ENCODE data around the gene CLSTN2. TPM values are rescaled to one million over a fixed set of nuclear protein-coding genes. Genes with fewer than 3 reads are reported as not detected.

Gene CLSTN2
- total RNA-seq, 1 donor from 2014 or later = 80.9 TPM

GRCh38 chr3:140148824-140149390 lies 213.9 kb downstream of the CLSTN2 start:
- no peak for TF ChIP-seq CTCF (IDR thresholded peaks at IDR 0.05; ENCODE audit: insufficient read depth, low read depth, low read length)
- no peak for TF ChIP-seq EZH2 (IDR thresholded peaks at IDR 0.05; ENCODE audit: insufficient read depth, low read length)
- Histone ChIP-seq H2AFZ (ENCODE audit: low read depth, low read length) (no peak overlapping the region), H3K27ac (ENCODE audit: low read depth, low read length) (no peak overlapping the region), H3K9ac (ENCODE audit: low read length) (no peak overlapping the region), H3K9me3 (ENCODE audit: insufficient read depth, low read depth, low read length) (no peaks in the 10 kb centered on the region), H3K4me1 (ENCODE audit: insufficient read depth, low read length) (no peaks in the 10 kb centered on the region), H3K4me3 (ENCODE audit: insufficient read depth, low read depth, low read length) (no peak overlapping the region), H4K20me1 (ENCODE audit: insufficient read depth, low read length) (no peaks in the 10 kb centered on the region), H3K27me3 (ENCODE audit: insufficient read depth, low read length) (no peaks in the 10 kb centered on the region), H3K79me2 (ENCODE audit: insufficient read depth, low read length) (no peaks in the 10 kb centered on the region), H3K36me3 (ENCODE audit: insufficient read depth, low read length) (no peaks in the 10 kb centered on the region), H3K4me2 (ENCODE audit: low read length) (no peak overlapping the region)
- H3K36me3 Mint-ChIP-seq (ENCODE audit: low read depth, unreplicated experiment) = peaks cover 9% of the 10 kb centered on the region
- H3K4me1 Mint-ChIP-seq (ENCODE audit: low read depth, unreplicated experiment) = peaks cover 6% of the 10 kb centered on the region
- FAIRE-seq = no peak
- H3K4me3 Mint-ChIP-seq (ENCODE audit: unreplicated experiment) = no peak overlapping the region
- no peak overlapping the region for H3K27ac Mint-ChIP-seq (ENCODE audit: unreplicated experiment)
- H3K27me3 Mint-ChIP-seq (ENCODE audit: low read depth, unreplicated experiment) = no peaks in the 10 kb centered on the region
- H3K9me3 Mint-ChIP-seq (ENCODE audit: unreplicated experiment) = no peaks in the 10 kb centered on the region
- DNase-seq (ENCODE audit: low read depth) = no peak

GRCh38 chr3:140151321-140151720 lies 216.3 kb downstream of the CLSTN2 start:
- H3K4me3 Mint-ChIP-seq (ENCODE audit: unreplicated experiment) = no peak overlapping the region
- H3K4me1 Mint-ChIP-seq (ENCODE audit: low read depth, unreplicated experiment) = no peaks in the 10 kb centered on the region
- DNase-seq (ENCODE audit: low read depth) = no peak
- no peaks in the 10 kb centered on the region for H3K27me3 Mint-ChIP-seq (ENCODE audit: low read depth, unreplicated experiment)
- H4K20me1 ChIP-seq (ENCODE audit: insufficient read depth, low read length) = no peaks in the 10 kb centered on the region
- no peak overlapping the region for H3K27ac Mint-ChIP-seq (ENCODE audit: unreplicated experiment)
- H3K36me3 Mint-ChIP-seq (ENCODE audit: low read depth, unreplicated experiment) = peaks cover 9% of the 10 kb centered on the region
- no peak overlapping the region for H3K27ac ChIP-seq (ENCODE audit: low read depth, low read length)
- H3K9me3 ChIP-seq (ENCODE audit: insufficient read depth, low read depth, low read length) = no peaks in the 10 kb centered on the region
- H3K79me2 ChIP-seq (ENCODE audit: insufficient read depth, low read length) = no peaks in the 10 kb centered on the region
- H3K4me1 ChIP-seq (ENCODE audit: insufficient read depth, low read length) = no peaks in the 10 kb centered on the region
- no peak overlapping the region for H2AFZ ChIP-seq (ENCODE audit: low read depth, low read length)
- no peak overlapping the region for H3K4me3 ChIP-seq (ENCODE audit: insufficient read depth, low read depth, low read length)
- no peaks in the 10 kb centered on the region for H3K27me3 ChIP-seq (ENCODE audit: insufficient read depth, low read length)
- H3K4me2 ChIP-seq (ENCODE audit: low read length) = no peak overlapping the region
- TF ChIP-seq CTCF (IDR thresholded peaks at IDR 0.05; ENCODE audit: insufficient read depth, low read depth, low read length) (no peak), EZH2 (IDR thresholded peaks at IDR 0.05; ENCODE audit: insufficient read depth, low read length) (no peak)
- FAIRE-seq = no peak
- H3K9ac ChIP-seq (ENCODE audit: low read length) = no peak overlapping the region
- H3K36me3 ChIP-seq (ENCODE audit: insufficient read depth, low read length) = no peaks in the 10 kb centered on the region
- no peaks in the 10 kb centered on the region for H3K9me3 Mint-ChIP-seq (ENCODE audit: unreplicated experiment)

- peaks cover 4% of the 10 kb centered on the region for H3K9me3 Mint-ChIP-seq (ENCODE audit: unreplicated experiment)
- Histone ChIP-seq H2AFZ (ENCODE audit: low read depth, low read length) (no peak overlapping the region), H3K27ac (ENCODE audit: low read depth, low read length) (no peak overlapping the region), H4K20me1 (ENCODE audit: insufficient read depth, low read length) (no peaks in the 10 kb centered on the region), H3K4me3 (ENCODE audit: insufficient read depth, low read depth, low read length) (no peak overlapping the region), H3K79me2 (ENCODE audit: insufficient read depth, low read length) (no peaks in the 10 kb centered on the region), H3K9ac (ENCODE audit: low read length) (no peak overlapping the region), H3K36me3 (ENCODE audit: insufficient read depth, low read length) (no peaks in the 10 kb centered on the region), H3K4me1 (ENCODE audit: insufficient read depth, low read length) (no peaks in the 10 kb centered on the region), H3K4me2 (ENCODE audit: low read length) (no peak overlapping the region), H3K9me3 (ENCODE audit: insufficient read depth, low read depth, low read length) (no peaks in the 10 kb centered on the region), H3K27me3 (ENCODE audit: insufficient read depth, low read length) (no peaks in the 10 kb centered on the region)
- no peak for FAIRE-seq
- H3K27ac Mint-ChIP-seq (ENCODE audit: unreplicated experiment) = no peak overlapping the region
- no peak overlapping the region for H3K4me3 Mint-ChIP-seq (ENCODE audit: unreplicated experiment)
- TF ChIP-seq CTCF (IDR thresholded peaks at IDR 0.05; ENCODE audit: insufficient read depth, low read depth, low read length) = no peak
- TF ChIP-seq EZH2 (IDR thresholded peaks at IDR 0.05; ENCODE audit: insufficient read depth, low read length) = no peak
- no peaks in the 10 kb centered on the region for H3K27me3 Mint-ChIP-seq (ENCODE audit: low read depth, unreplicated experiment)
- peaks cover 6% of the 10 kb centered on the region for H3K36me3 Mint-ChIP-seq (ENCODE audit: low read depth, unreplicated experiment)
- DNase-seq (ENCODE audit: low read depth) = no peak
- H3K4me1 Mint-ChIP-seq (ENCODE audit: low read depth, unreplicated experiment) = no peaks in the 10 kb centered on the region
Measured at GRCh38 chr3:140152851-140153639, 218.1 kb downstream of the CLSTN2 start.
